NB4 (cell line): ENCODE measurements around the gene DLG2.
A peak's percentile ranks its signal among the peaks of the same experiment; 100 is the strongest.

Experiments
- DNase-seq: peaks from one replicate; pipeline ENCODE4 v3.0.0; 2010; ENCODE audit warnings: low read depth
- H3K4me3 ChIP-seq: one replicate; pipeline ENCODE4 v1.5.1; 2011; ENCODE audit warnings: mild to moderate bottlenecking, low read depth, low read length, moderate library complexity
- MAX ChIP-seq: IDR thresholded peaks from 2 replicates; pipeline ENCODE4 v1.6.1; 2011; ENCODE audit warnings: low read depth, low read length
- MYC ChIP-seq: IDR thresholded peaks from 2 replicates; pipeline ENCODE4 v1.6.1; 2011; ENCODE audit warnings: low read depth, low read length
- POLR2A ChIP-seq: IDR thresholded peaks from 2 replicates; pipeline ENCODE4 v1.6.1; 2011; ENCODE audit warnings: mild to moderate bottlenecking; ENCODE audit not compliant: insufficient read length; ENCODE audit errors: extremely low read depth
- TF ChIP-seq, protein P1 (sequence below): IDR thresholded peaks from one replicate; pipeline ENCODE4 v1.5.1; 2012; ENCODE audit warnings: low read depth, low read length

DLG2 gene

GRCh38 chr11:84751371-84751770 is 875.8 kb downstream of the DLG2 start:
- no peak for DNase-seq
- TF ChIP-seq POLR2A (no peak), MAX (no peak), MYC (no peak)
- TF ChIP-seq, protein P1, sequence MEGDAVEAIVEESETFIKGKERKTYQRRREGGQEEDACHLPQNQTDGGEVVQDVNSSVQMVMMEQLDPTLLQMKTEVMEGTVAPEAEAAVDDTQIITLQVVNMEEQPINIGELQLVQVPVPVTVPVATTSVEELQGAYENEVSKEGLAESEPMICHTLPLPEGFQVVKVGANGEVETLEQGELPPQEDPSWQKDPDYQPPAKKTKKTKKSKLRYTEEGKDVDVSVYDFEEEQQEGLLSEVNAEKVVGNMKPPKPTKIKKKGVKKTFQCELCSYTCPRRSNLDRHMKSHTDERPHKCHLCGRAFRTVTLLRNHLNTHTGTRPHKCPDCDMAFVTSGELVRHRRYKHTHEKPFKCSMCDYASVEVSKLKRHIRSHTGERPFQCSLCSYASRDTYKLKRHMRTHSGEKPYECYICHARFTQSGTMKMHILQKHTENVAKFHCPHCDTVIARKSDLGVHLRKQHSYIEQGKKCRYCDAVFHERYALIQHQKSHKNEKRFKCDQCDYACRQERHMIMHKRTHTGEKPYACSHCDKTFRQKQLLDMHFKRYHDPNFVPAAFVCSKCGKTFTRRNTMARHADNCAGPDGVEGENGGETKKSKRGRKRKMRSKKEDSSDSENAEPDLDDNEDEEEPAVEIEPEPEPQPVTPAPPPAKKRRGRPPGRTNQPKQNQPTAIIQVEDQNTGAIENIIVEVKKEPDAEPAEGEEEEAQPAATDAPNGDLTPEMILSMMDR, result no peak
- H3K4me3 ChIP-seq, result no peak overlapping the region

- DNase-seq, result no peak
- TF ChIP-seq MYC (no peak), POLR2A (no peak), MAX (no peak)
- TF ChIP-seq, protein P1, result no peak
- H3K4me3 ChIP-seq, result no peak overlapping the region
Measured at GRCh38 chr11:84747871-84748270, 879.3 kb downstream of the DLG2 start.

- TF ChIP-seq MYC, result no peak
- no peak for TF ChIP-seq MAX
- no peak for TF ChIP-seq POLR2A
- TF ChIP-seq, protein P1, result no peak
- DNase-seq, result no peak
- no peak overlapping the region for H3K4me3 ChIP-seq
Measured at GRCh38 chr11:84740050-84740449, 887.1 kb downstream of the DLG2 start.

DNA sequence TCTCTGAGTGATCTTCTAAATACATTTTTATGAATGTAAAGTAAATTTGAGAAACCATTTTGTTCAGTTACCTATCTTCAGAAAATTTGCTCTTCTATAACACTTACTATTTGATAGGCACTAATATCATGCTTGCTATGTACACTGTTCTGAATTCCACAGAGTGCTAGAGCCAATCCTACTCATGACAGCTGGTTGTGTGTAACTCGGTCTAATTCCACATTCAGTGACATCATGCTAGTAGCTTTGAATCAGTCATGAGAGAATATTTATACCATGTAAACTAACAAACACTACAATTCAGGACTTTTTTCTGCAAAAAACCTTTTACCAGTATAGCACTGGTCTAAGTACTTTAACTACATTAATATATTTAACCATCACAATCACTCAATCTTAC is 902.9 kb downstream of the DLG2 start:
- TF ChIP-seq MAX (no peak), MYC (no peak), POLR2A (no peak)
- TF ChIP-seq, protein P1, result no peak
- H3K4me3 ChIP-seq, result no peak overlapping the region
- DNase-seq, result no peak

DNA sequence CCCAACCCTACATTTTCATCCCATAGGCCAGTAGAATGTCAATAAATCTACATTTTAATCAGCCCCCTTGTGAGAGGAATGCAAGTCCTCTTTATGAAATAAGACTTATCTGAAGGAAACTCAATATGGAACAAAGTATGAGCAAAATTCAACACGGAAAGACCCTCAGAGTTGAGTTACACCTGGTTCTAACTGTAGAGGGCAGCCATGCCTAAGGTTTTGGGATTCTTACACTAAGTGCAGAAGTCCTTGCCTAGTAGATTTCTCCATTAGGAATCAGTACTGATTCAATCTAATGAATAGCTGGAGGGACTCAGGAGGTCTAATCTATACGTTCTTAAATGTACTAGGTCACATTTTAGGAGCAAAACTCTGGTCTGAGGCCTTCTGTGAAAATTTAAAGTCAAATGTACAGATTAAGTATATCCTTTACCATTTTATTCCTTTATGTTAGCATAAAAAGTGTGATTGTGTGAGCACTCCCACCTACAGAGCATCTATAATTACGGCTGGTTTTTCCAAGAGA is 904.5 kb downstream of the DLG2 start:
- peak; percentile 29 for DNase-seq
- no peak overlapping the region for H3K4me3 ChIP-seq
- TF ChIP-seq MAX, result no peak
- TF ChIP-seq POLR2A, result no peak
- TF ChIP-seq, protein P1, result no peak
- no peak for TF ChIP-seq MYC
